OCI-LY7 (cell line): ENCODE data around the gene C1QL1.

Experiments used
- CTCF ChIP-seq: fragments of 200-600 bp; sonication (generic); conservative IDR thresholded peaks from 2 replicates; pipeline ENCODE4 v1.5.1; 2014; ENCODE audit warnings: mild to moderate bottlenecking, antibody characterized with exemption, low read length, moderate library complexity, mixed read lengths
- EZH2phosphoT487 ChIP-seq: fragments of 200-600 bp; sonication (generic); IDR thresholded peaks from 2 replicates; pipeline ENCODE4 v1.6.1; 2018; ENCODE audit warnings: low read depth, borderline replicate concordance, mild to moderate bottlenecking, mixed run types, antibody characterized with exemption, low read length, moderate library complexity, mixed read lengths

DNA sequence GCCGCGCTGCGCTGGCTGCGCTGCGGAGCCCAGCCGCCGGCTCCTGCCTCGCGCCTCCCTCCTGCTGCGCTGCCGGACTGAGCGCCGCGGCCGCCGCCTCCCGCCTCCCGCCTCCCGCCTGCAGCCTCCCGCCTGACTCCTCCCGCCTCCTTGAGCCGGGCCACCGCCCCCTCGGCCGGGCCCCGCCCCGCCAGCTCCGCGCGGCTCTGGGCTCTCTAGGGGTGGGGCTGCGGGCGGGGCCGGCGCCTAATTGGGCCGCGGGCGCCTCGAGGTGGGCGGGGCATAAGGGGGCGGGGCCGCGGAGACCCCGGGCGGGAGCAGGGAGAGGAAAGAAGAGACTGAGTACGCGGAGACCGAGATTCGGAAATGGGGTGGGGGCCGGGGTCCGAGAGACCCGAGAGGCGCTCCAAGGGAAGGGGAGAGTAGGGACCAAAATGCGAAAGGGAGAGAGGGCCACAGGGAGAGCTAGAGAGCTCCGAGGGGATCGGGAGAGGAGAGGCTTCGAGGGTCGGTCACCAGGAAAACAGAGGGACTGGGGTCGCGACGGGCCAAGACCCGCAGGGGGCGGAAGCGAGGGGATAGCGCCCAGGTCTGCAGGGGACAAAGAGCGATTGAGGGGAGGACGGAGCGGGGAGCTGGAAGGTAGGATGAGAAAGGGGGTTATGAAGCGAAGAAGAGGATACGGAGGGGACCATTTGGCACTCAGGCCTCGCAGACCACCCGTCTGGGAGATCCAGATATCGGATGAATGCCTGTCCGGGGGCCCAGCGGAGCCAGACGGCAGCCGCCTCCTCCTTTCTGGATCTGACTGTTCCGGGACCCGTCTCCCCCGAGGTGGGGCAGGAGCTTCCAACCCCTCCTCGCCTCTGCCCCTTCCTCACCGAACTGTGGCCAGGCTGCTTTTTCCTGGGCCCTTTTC, at the start of gene C1QL1:
- TF ChIP-seq CTCF (no peak), EZH2phosphoT487 (no peak)
